GM21529 (cell line): ENCODE data around the gene ITK.

ENCODE experiments used
- ATAC-seq: cut with Tn5 transposase; IDR thresholded peaks from one replicate; pipeline ENCODE4 v1.9.1; 2021; ENCODE audit not compliant: unreplicated experiment

Gene ITK

DNA sequence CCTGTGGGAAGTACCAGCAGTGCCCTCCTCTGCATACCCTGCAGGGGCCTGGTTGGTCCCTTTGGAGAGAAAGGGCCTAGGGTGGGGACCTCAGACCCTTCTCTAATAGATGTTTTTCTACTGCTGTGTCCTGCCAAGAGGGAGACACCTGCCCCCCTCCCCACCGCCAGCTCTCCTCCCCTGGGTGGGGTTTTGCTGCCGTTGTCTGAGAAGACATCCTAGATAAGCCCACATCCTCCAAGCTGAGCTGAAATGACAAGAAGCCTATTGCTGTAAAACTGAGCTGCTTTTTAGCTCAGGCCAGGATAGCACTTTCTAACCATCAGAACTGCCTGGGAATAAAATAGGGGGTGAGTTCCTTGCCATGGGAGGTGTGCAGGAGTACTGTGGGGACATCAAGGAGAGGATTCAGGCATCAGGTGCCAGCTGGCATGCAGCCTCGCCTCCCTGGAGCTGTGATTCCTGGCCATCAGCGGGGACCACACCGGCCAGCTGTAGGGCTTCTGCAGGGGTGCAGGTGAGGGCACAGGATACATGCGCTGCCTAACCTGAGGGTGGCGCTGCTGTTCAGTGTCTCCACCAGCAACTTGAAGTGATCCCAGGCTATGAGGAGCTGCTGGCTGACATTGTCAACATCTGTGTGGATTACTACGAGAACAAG lies 123.2 kb downstream of the ITK start:
- no peak for ATAC-seq
